Choroid plexus epithelial cell (primary cell): ENCODE results near the gene MPI.
A peak's percentile ranks its signal among the peaks of the same experiment; 100 is the strongest.
"Not testable (repeated sequence)": the region's sequence is repeated elsewhere in the genome, so short reads cannot be mapped to it uniquely, and the experiment has no call there.

Experiments
- DNase-seq: peaks from one replicate; pipeline ENCODE4 v3.0.0-alpha.2; 2010; ENCODE audit warnings: low read depth
- H3K4me3 ChIP-seq: 2 replicates; pipeline ENCODE4 v1.5.1; 2011; ENCODE audit warnings: low read depth, mild to moderate bottlenecking, control low read depth, low read length, moderate library complexity
- CTCF ChIP-seq: conservative IDR thresholded peaks from 2 replicates; pipeline ENCODE4 v1.5.1; 2011; ENCODE audit warnings: low read depth, mild to moderate bottlenecking, control low read depth, inconsistent platforms, low read length, moderate library complexity

Gene MPI

GRCh38 chr15:74908635-74909034, 18.8 kb downstream of the MPI start:
- no peak for DNase-seq
- no peak overlapping the region for H3K4me3 ChIP-seq
- TF ChIP-seq CTCF: no peak

GRCh38 chr15:74913041-74913440, 23.2 kb downstream of the MPI start:
- DNase-seq: no peak
- TF ChIP-seq CTCF: no peak
- no peak overlapping the region for H3K4me3 ChIP-seq

GRCh38 chr15:74913799-74914198, 24.0 kb downstream of the MPI start:
- DNase-seq: not testable (repeated sequence)

GRCh38 chr15:74917676-74918075, 27.8 kb downstream of the MPI start:
- peak; percentile 63 for DNase-seq
- no peak for TF ChIP-seq CTCF
- no peak overlapping the region for H3K4me3 ChIP-seq

More at GRCh38 chr15:74913799-74914198, 24.0 kb downstream of the MPI start:
- H3K4me3 ChIP-seq: not testable (repeated sequence)

GRCh38 chr15:74920456-74920855, 30.6 kb downstream of the MPI start:
- TF ChIP-seq CTCF: no peak
- no peak for DNase-seq
- no peak overlapping the region for H3K4me3 ChIP-seq

GRCh38 chr15:74924525-74924924, 34.7 kb downstream of the MPI start:
- DNase-seq: no peak
- TF ChIP-seq CTCF: no peak
- no peak overlapping the region for H3K4me3 ChIP-seq

- no peak for TF ChIP-seq CTCF
These were observed 38.9 kb downstream of the MPI start for GRCh38 chr15:74928771-74929198.

GRCh38 chr15:74933573-74933972, 43.7 kb downstream of the MPI start:
- H3K4me3 ChIP-seq: no peak overlapping the region
- TF ChIP-seq CTCF: no peak
- DNase-seq: no peak

More at GRCh38 chr15:74928771-74929198, 38.9 kb downstream of the MPI start:
- H3K4me3 ChIP-seq: no peak overlapping the region
- DNase-seq: no peak
